Endothelial cell of umbilical vein (primary cell): ENCODE data around the gene CDH22. TPM values are rescaled to one million over a fixed set of nuclear protein-coding genes. Genes with fewer than 3 reads are reported as not detected.

ENCODE experiments used
- BruUV-seq: library from RNA; stranded (reverse); fragments of 400-500 nt; replicated peaks from 2 replicates; lab custom pipeline; 2021; lab: Mats Ljungman, UMichigan
- CTCF ChIA-PET: fragments of 300-600, 350-600 bp; sonication (Branson Sonifier 250); formaldehyde crosslinking; loops from one replicate; lab custom pipeline; 2021; ENCODE audit warnings: antibody characterized with exemption, inconsistent platforms; lab: Charles Lee
- POLR2A ChIA-PET: fragments of 300-600, 350-600 bp; sonication (Branson Sonifier 250); formaldehyde crosslinking; loops from one replicate; lab custom pipeline; 2021; ENCODE audit warnings: antibody characterized with exemption, inconsistent platforms; lab: Charles Lee
- DNase-seq: peaks from one replicate; pipeline ENCODE4 v3.0.0-alpha.2; 2011; ENCODE audit warnings: low read depth, low spot score
- FAIRE-seq: peaks from 2 replicates; lab custom pipeline; 2011; peaks lifted over from hg19 to GRCh38; lab: Jason Lieb, UNC
- H2AFZ ChIP-seq: 2 replicates; pipeline ENCODE4 v1.6.0; 2012; ENCODE audit warnings: low read depth, low read length, control low read depth, inconsistent platforms
- H3K27ac ChIP-seq: 2 replicates; pipeline ENCODE4 v1.5.1; 2011; ENCODE audit warnings: low read depth, mild to moderate bottlenecking, control low read depth, low read length, moderate library complexity; ENCODE audit not compliant: insufficient read depth
- H3K27me3 ChIP-seq, 2 experiments: 2 replicates each; pipeline versions ENCODE4 v1.6.0 to v1.6.1; 2011; ENCODE audit warnings: low read length in 2 of 2, mixed read lengths in 1 of 2; ENCODE audit not compliant: control insufficient read depth in 2 of 2, insufficient read depth in 2 of 2
- H3K36me3 ChIP-seq, 2 experiments: 2 replicates in 1 of 2; 3 replicates in 1 of 2; pipeline ENCODE4 v1.5.1; 2011; ENCODE audit warnings: low read length in 2 of 2, mild to moderate bottlenecking in 1 of 2, moderate library complexity in 1 of 2; ENCODE audit not compliant: control insufficient read depth in 2 of 2, insufficient read depth in 2 of 2; ENCODE audit errors: extremely low read depth in 1 of 2
- H3K4me1 ChIP-seq: 3 replicates; pipeline ENCODE4 v1.5.1; 2011; ENCODE audit warnings: mild to moderate bottlenecking, low read length; ENCODE audit not compliant: control insufficient read depth, insufficient read depth; ENCODE audit errors: extremely low read depth
- H3K4me2 ChIP-seq: 2 replicates; pipeline ENCODE4 v1.6.1; 2011; ENCODE audit warnings: low read length, control low read depth, mixed read lengths; ENCODE audit not compliant: insufficient read depth
- H3K4me3 ChIP-seq, 3 experiments: fragments of 200-600 bp in 1 of 3; sonication (generic), shearing (Covaris generic) in 1 of 3; replicated peaks in 1 of 3; 2 replicates each; pipeline ENCODE4 v1.5.1; 2011 to 2016; ENCODE audit warnings: control low read depth in 3 of 3, low read length in 3 of 3, mild to moderate bottlenecking in 2 of 3, inconsistent platforms in 1 of 3, low read depth in 1 of 3, moderate library complexity in 1 of 3; ENCODE audit not compliant: insufficient read depth in 1 of 3
- H3K79me2 ChIP-seq: 2 replicates; pipeline ENCODE4 v1.6.0; 2012; ENCODE audit warnings: low read length, inconsistent platforms; ENCODE audit not compliant: control insufficient read depth, insufficient read depth
- H3K9ac ChIP-seq: replicated peaks from 2 replicates; pipeline ENCODE3; 2011; ENCODE audit warnings: low read length, control low read depth; ENCODE audit not compliant: insufficient read depth; ENCODE audit errors: extremely low read depth
- H3K9me1 ChIP-seq: replicated peaks from 3 replicates; pipeline ENCODE4 v1.6.0; 2011; ENCODE audit warnings: mild to moderate bottlenecking, low read length; ENCODE audit not compliant: control insufficient read depth, insufficient read depth; ENCODE audit errors: extremely low read depth
- H3K9me3 ChIP-seq: replicated peaks from 2 replicates; pipeline ENCODE4 v1.5.1; 2012; ENCODE audit warnings: low read length, inconsistent platforms; ENCODE audit not compliant: control insufficient read depth, insufficient read depth
- H4K20me1 ChIP-seq: replicated peaks from 2 replicates; pipeline ENCODE3; 2011; ENCODE audit warnings: mild to moderate bottlenecking, low read length; ENCODE audit not compliant: control insufficient read depth, insufficient read depth; ENCODE audit errors: extremely low read depth
- EZH2 ChIP-seq: IDR thresholded peaks from 2 replicates; pipeline ENCODE4 v1.6.1; 2012; ENCODE audit warnings: borderline replicate concordance, low read depth, mild to moderate bottlenecking, moderate library complexity, low read length, inconsistent platforms; ENCODE audit not compliant: severe bottlenecking
- FOS ChIP-seq: IDR thresholded peaks from 2 replicates; pipeline ENCODE4 v1.6.1; 2011; ENCODE audit warnings: mild to moderate bottlenecking, low read length, moderate library complexity, borderline replicate concordance; ENCODE audit not compliant: insufficient read depth
- GATA2 ChIP-seq: IDR thresholded peaks from 2 replicates; pipeline ENCODE4 v1.7.0; 2011; ENCODE audit warnings: low read depth, mild to moderate bottlenecking, moderate library complexity, mixed read lengths, low read length; ENCODE audit not compliant: insufficient read length, insufficient read depth
- JUN ChIP-seq: IDR thresholded peaks from 2 replicates; pipeline ENCODE4 v1.6.1; 2011; ENCODE audit warnings: borderline replicate concordance, low read depth; ENCODE audit not compliant: insufficient read length, insufficient read depth
- MYC ChIP-seq: IDR thresholded peaks from one replicate; pipeline ENCODE4 v1.6.1; 2011; ENCODE audit warnings: mild to moderate bottlenecking, low read depth, low read length
- POLR2A ChIP-seq: IDR thresholded peaks from 2 replicates; pipeline ENCODE4 v1.6.1; 2012; ENCODE audit warnings: low read depth, mild to moderate bottlenecking, control low read depth, low read length
- POLR2AphosphoS5 ChIP-seq: IDR thresholded peaks from 2 replicates; pipeline ENCODE4 v1.6.1; 2012; ENCODE audit warnings: low read depth, mild to moderate bottlenecking, control low read depth, low read length, moderate library complexity; ENCODE audit not compliant: insufficient read depth
- dilution Hi-C: fragments of 300-500 bp; cut with MboI; formaldehyde crosslinking; loops from one replicate; pipeline ENCODE4 v1.15.0; 2019; ENCODE audit warnings: low sequenced_read_pairs; ENCODE audit not compliant: extremely low pct_ligation_motif_present
- intact Hi-C: fragments of 100-400 bp; cut with micrococcal nuclease; formaldehyde crosslinking; loops from one replicate; pipeline ENCODE4 v1.10.0; 2022
- polyA plus RNA-seq, 4 experiments: library from polyadenylated mRNA; depleted of rRNA in 3 of 4; stranded (reverse) in 3 of 4; unstranded in 1 of 4; fragments of >200 nt; gene quantifications; 2 replicates each; pipeline versions ENCODE4 v1.2.1 to v1.2.3, GENCODE V29; 2011 to 2012; ENCODE audit warnings: missing spikeins in 1 of 4
- total RNA-seq: library from RNA; stranded (reverse); gene quantifications from 2 replicates; pipeline ENCODE4 v1.2.3, GENCODE V29; 2021
- TF ChIP-seq, protein P1 (sequence below), 2 donors: IDR thresholded peaks; 1 replicate in 1 of 2; 2 replicates in 1 of 2; pipeline ENCODE4 v1.5.1; 2011; ENCODE audit warnings: low read length in 2 of 2, mild to moderate bottlenecking in 2 of 2, moderate library complexity in 2 of 2, control low read depth in 1 of 2, inconsistent platforms in 1 of 2, low read depth in 1 of 2; ENCODE audit not compliant: insufficient read depth in 1 of 2; ENCODE audit errors: extremely low read depth in 1 of 2
- TF ChIP-seq, protein P2 (sequence below): IDR thresholded peaks from 2 replicates; pipeline ENCODE4 v1.6.1; 2011; ENCODE audit not compliant: insufficient read depth, insufficient read length

The CDH22 gene
- total and polyA plus RNA-seq, 2 donors (not counting 3 experiments of a cell fraction or from before 2014, with no cell fraction given): not detected

DNA sequence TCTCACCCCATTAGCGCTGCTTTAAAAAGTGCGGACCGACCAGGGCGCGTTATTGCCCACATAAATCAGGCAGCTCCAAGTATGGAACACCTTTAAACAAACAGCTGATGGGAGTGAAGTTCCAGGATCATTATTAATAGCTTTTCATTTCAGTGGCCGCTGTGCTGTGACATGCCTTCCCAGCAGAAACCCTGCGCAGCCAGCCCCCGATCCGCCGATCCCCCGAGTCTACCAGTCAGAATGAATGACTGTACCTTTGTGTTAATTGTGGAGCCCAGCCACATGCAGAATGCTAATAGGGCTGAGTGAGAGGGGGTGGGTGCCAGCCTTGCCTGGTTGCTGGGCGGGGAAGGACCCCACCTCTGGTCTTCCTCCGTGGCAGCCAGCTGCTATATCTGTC is 21.9 kb downstream of the CDH22 start:
- ChIA-PET CTCF (no interaction called here), POLR2A (no interaction called here)
- Histone ChIP-seq H3K79me2 (no peaks in the 10 kb centered on the region), H4K20me1 (no peaks in the 10 kb centered on the region), H3K36me3 (no peaks in the 10 kb centered on the region), H3K9me3 (no peaks in the 10 kb centered on the region), H3K9me1 (no peaks in the 10 kb centered on the region), H3K27ac (no peak overlapping the region), H3K4me1 (no peaks in the 10 kb centered on the region), H3K9ac (no peak overlapping the region), H3K4me2 (no peak overlapping the region), H3K4me3 (no peak overlapping the region), H3K27me3 (no peaks in the 10 kb centered on the region), H2AFZ (no peak overlapping the region)
- BruUV-seq: no TSS peak
- TF ChIP-seq FOS: no peak
- TF ChIP-seq, protein P1, sequence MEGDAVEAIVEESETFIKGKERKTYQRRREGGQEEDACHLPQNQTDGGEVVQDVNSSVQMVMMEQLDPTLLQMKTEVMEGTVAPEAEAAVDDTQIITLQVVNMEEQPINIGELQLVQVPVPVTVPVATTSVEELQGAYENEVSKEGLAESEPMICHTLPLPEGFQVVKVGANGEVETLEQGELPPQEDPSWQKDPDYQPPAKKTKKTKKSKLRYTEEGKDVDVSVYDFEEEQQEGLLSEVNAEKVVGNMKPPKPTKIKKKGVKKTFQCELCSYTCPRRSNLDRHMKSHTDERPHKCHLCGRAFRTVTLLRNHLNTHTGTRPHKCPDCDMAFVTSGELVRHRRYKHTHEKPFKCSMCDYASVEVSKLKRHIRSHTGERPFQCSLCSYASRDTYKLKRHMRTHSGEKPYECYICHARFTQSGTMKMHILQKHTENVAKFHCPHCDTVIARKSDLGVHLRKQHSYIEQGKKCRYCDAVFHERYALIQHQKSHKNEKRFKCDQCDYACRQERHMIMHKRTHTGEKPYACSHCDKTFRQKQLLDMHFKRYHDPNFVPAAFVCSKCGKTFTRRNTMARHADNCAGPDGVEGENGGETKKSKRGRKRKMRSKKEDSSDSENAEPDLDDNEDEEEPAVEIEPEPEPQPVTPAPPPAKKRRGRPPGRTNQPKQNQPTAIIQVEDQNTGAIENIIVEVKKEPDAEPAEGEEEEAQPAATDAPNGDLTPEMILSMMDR (IDR thresholded peaks at IDR 0.05; ENCODE audit: extremely low read depth in 1 of 2, insufficient read depth in 1 of 2, low read depth in 1 of 2, low read length in 2 of 2): no peak
- no peak for TF ChIP-seq MYC
- TF ChIP-seq POLR2A: no peak
- TF ChIP-seq GATA2: no peak
- no peak for TF ChIP-seq EZH2
- TF ChIP-seq, protein P2, sequence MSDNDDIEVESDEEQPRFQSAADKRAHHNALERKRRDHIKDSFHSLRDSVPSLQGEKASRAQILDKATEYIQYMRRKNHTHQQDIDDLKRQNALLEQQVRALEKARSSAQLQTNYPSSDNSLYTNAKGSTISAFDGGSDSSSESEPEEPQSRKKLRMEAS: no peak
- TF ChIP-seq JUN: no peak
- TF ChIP-seq POLR2AphosphoS5: no peak
- dilution Hi-C loops: no loop called here
- FAIRE-seq: no peak
- intact Hi-C loops: no loop called here
- no peak for DNase-seq
